SHP77 treated with DMSO at 0.1 percent for 48 hours (cell line): ENCODE results near the gene IFITM10.

Source experiments
- DNase-seq: peaks from one replicate; lab custom pipeline; 2025; lab: John Stamatoyannopoulos, UW

The IFITM10 gene

GRCh38 chr11:1739576-1739975 is 10.8 kb downstream of the IFITM10 start:
- no peak for DNase-seq

GRCh38 chr11:1738380-1738779 is 12.0 kb downstream of the IFITM10 start:
- no peak for DNase-seq

GRCh38 chr11:1737080-1737757 is 13.2 kb downstream of the IFITM10 start:
- no peak for DNase-seq

- no peak for DNase-seq
These were observed 13.9 kb downstream of the IFITM10 start for GRCh38 chr11:1736447-1736992.

- no peak for DNase-seq
These were observed 15.1 kb downstream of the IFITM10 start for GRCh38 chr11:1735271-1735670.

- no peak for DNase-seq
These were observed 15.7 kb downstream of the IFITM10 start for GRCh38 chr11:1734641-1735081.

- DNase-seq: no peak
These were observed 16.4 kb downstream of the IFITM10 start for GRCh38 chr11:1733716-1734640.

GRCh38 chr11:1733009-1733715 is 17.2 kb downstream of the IFITM10 start:
- DNase-seq: no peak

GRCh38 chr11:1732418-1733008 is 17.9 kb downstream of the IFITM10 start:
- DNase-seq: no peak

- DNase-seq: no peak
These were observed 18.8 kb downstream of the IFITM10 start for GRCh38 chr11:1731451-1732059.

- no peak for DNase-seq
These were observed 20.3 kb downstream of the IFITM10 start for GRCh38 chr11:1730059-1730629.

- DNase-seq: no peak
These were observed 20.7 kb downstream of the IFITM10 start for GRCh38 chr11:1729692-1730011.

- no peak for DNase-seq
These were observed 21.3 kb downstream of the IFITM10 start for GRCh38 chr11:1728931-1729691.

- DNase-seq: no peak
These were observed 22.1 kb downstream of the IFITM10 start for GRCh38 chr11:1728301-1728700.

GRCh38 chr11:1727861-1728260 is 22.5 kb downstream of the IFITM10 start:
- no peak for DNase-seq

- no peak for DNase-seq
These were observed 23.2 kb downstream of the IFITM10 start for GRCh38 chr11:1727096-1727690.

GRCh38 chr11:1719781-1720180 is 30.6 kb downstream of the IFITM10 start:
- DNase-seq: no peak

GRCh38 chr11:1718326-1718725 is 32.1 kb downstream of the IFITM10 start:
- no peak for DNase-seq

GRCh38 chr11:1717745-1718144 is 32.6 kb downstream of the IFITM10 start:
- DNase-seq: no peak
